GM12878 (cell line): ENCODE data around the gene CREBRF. TPM values are rescaled to one million over a fixed set of nuclear protein-coding genes. Genes with fewer than 3 reads are reported as not detected.
A peak's percentile ranks its signal among the peaks of the same experiment; 100 is the strongest.

Experiments
- ASH2L ChIP-seq: fragments of 300-600, 200-600 bp; sonication (generic); IDR thresholded peaks from 2 replicates; pipeline ENCODE4 v1.6.1; 2017; ENCODE audit warnings: low read depth, mild to moderate bottlenecking, borderline replicate concordance
- BCLAF1 ChIP-seq: fragments of 450-650 bp; IDR thresholded peaks from 2 replicates; pipeline ENCODE4 v1.6.1; 2017; ENCODE audit warnings: antibody characterized with exemption, mild to moderate bottlenecking, moderate library complexity
- CREB1 ChIP-seq: IDR thresholded peaks from 2 replicates; pipeline ENCODE4 v1.6.1; 2012; ENCODE audit warnings: low read depth, mild to moderate bottlenecking, inconsistent platforms
- CREM ChIP-seq: IDR thresholded peaks from 2 replicates; pipeline ENCODE4 v1.6.1; 2014; ENCODE audit warnings: antibody characterized with exemption, low read depth
- DPF2 ChIP-seq: fragments of 450-650 bp; IDR thresholded peaks from 2 replicates; pipeline ENCODE4 v1.6.1; 2017; ENCODE audit warnings: mild to moderate bottlenecking
- EGR1 ChIP-seq, 2 experiments: IDR thresholded peaks; 1 replicate in 1 of 2; 2 replicates in 1 of 2; pipeline ENCODE4 v1.6.1; 2011 to 2012; ENCODE audit warnings: low read depth in 2 of 2, low read length in 2 of 2, borderline replicate concordance in 1 of 2, mild to moderate bottlenecking in 1 of 2, moderate library complexity in 1 of 2
- EP300 ChIP-seq, 2 experiments: fragments of 150-350 bp in 1 of 2; IDR thresholded peaks; 2 replicates each; pipeline ENCODE4 v1.6.1; 2011 to 2012; ENCODE audit warnings: low read depth in 2 of 2, low read length in 2 of 2, borderline replicate concordance in 1 of 2, improper control_type of control experiment in 1 of 2, inconsistent platforms in 1 of 2; ENCODE audit not compliant: control insufficient read depth in 1 of 2
- FOXM1 ChIP-seq: IDR thresholded peaks from 2 replicates; pipeline ENCODE4 v1.6.1; 2012; ENCODE audit warnings: low read depth, mild to moderate bottlenecking, inconsistent platforms, low read length, moderate library complexity
- HDAC6 ChIP-seq: fragments of 200-600 bp; sonication (generic); IDR thresholded peaks from one replicate; pipeline ENCODE4 v1.8.0; 2017; ENCODE audit warnings: antibody characterized with exemption; ENCODE audit not compliant: unreplicated experiment
- KAT2A ChIP-seq: conservative IDR thresholded peaks from 2 replicates; pipeline ENCODE4 v1.6.1; 2011; ENCODE audit warnings: low read depth, low read length; ENCODE audit not compliant: control insufficient read depth
- KLF5 ChIP-seq: fragments of 450-650 bp; IDR thresholded peaks from 2 replicates; pipeline ENCODE4 v1.6.1; 2014; ENCODE audit warnings: mild to moderate bottlenecking; ENCODE audit not compliant: partially characterized antibody
- MAX ChIP-seq: IDR thresholded peaks from 2 replicates; pipeline ENCODE4 v1.6.1; 2012; ENCODE audit warnings: low read depth, low read length, improper control_type of control experiment
- NFIC ChIP-seq: IDR thresholded peaks from 2 replicates; pipeline ENCODE4 v1.6.1; 2012; ENCODE audit warnings: low read depth, mild to moderate bottlenecking, inconsistent platforms, low read length, moderate library complexity
- PML ChIP-seq: IDR thresholded peaks from 2 replicates; pipeline ENCODE4 v1.6.1; 2012; ENCODE audit warnings: low read length, inconsistent platforms
- POLR2AphosphoS2 ChIP-seq: IDR thresholded peaks from 2 replicates; pipeline ENCODE4 v1.6.1; 2011; ENCODE audit warnings: low read depth, mild to moderate bottlenecking, low read length, improper control_type of control experiment, moderate library complexity
- POU2F2 ChIP-seq: IDR thresholded peaks from 3 replicates; pipeline ENCODE4 v1.6.1; 2011; ENCODE audit warnings: low read depth, mild to moderate bottlenecking, low read length, borderline replicate concordance
- RAD21 ChIP-seq: IDR thresholded peaks from 2 replicates; pipeline ENCODE4 v1.6.1; 2011; ENCODE audit warnings: mild to moderate bottlenecking, low read depth, low read length, moderate library complexity; ENCODE audit not compliant: insufficient read depth
- RFX5 ChIP-seq: IDR thresholded peaks from 2 replicates; pipeline ENCODE4 v1.6.1; 2011; ENCODE audit warnings: low read depth, low read length, improper control_type of control experiment
- SREBF1 ChIP-seq: IDR thresholded peaks from 2 replicates; pipeline ENCODE4 v1.6.1; 2012; ENCODE audit warnings: mild to moderate bottlenecking, low read length
- SUPT20H ChIP-seq: IDR thresholded peaks from 2 replicates; pipeline ENCODE4 v1.6.1; 2011; ENCODE audit warnings: low read depth, mild to moderate bottlenecking, low read length, moderate library complexity, borderline replicate concordance; ENCODE audit not compliant: control insufficient read depth
- TBL1XR1 ChIP-seq: IDR thresholded peaks from 2 replicates; pipeline ENCODE4 v1.6.1; 2012; ENCODE audit warnings: low read depth, low read length, improper control_type of control experiment
- ZNF384 ChIP-seq: IDR thresholded peaks from 2 replicates; pipeline ENCODE4 v1.6.1; 2012; ENCODE audit warnings: low read depth, mild to moderate bottlenecking, low read length, improper control_type of control experiment, borderline replicate concordance
- ZNF592 ChIP-seq: fragments of 450-650 bp; IDR thresholded peaks from 2 replicates; pipeline ENCODE4 v1.6.1; 2017; ENCODE audit warnings: mild to moderate bottlenecking, moderate library complexity
- polyA plus RNA-seq, 11 experiments: library from polyadenylated mRNA; depleted of rRNA in 4 of 11; unstranded in 6 of 11; stranded (reverse) in 5 of 11; fragments of >200 nt; fragmentation: Nextera tagmentation in 4 of 11; fragmentation: Illumina TruSeq in 1 of 11; extraction: Ambion mirVana in 4 of 11; extraction: Trizol in 1 of 11; gene quantifications; 1 replicate in 1 of 11; 2 replicates in 10 of 11; pipeline versions ENCODE4 v1.2.1 to v1.2.3, GENCODE V29; 2011 to 2016; ENCODE audit warnings: inconsistent platforms in 2 of 11, missing spikeins in 2 of 11, low read depth in 1 of 11
- total RNA-seq, 4 experiments: library from RNA; depleted of rRNA in 3 of 4; stranded (reverse); fragments of >200 nt in 3 of 4; fragmentation: Illumina TruSeq in 1 of 4; extraction: Trizol in 1 of 4; gene quantifications; 2 replicates each; pipeline versions ENCODE4 v1.2.1 to v1.2.3, GENCODE V29; 2013 to 2021

Gene CREBRF
- total and polyA plus RNA-seq, 10 of the 15 experiments (the other 5 are each of a cell fraction or from before 2014, with no cell fraction given), result 1.2 to 12.7 (median 3.9) TPM

GRCh38 chr5:173055983-173056782 is at the start of gene CREBRF (continued):
- peak; percentile 53; the same call in 1 of the 2 replicates for TF ChIP-seq CREB1
- no peak for TF ChIP-seq ZNF384
- TF ChIP-seq EP300 (IDR thresholded peaks at IDR 0.05; ENCODE audit: borderline replicate concordance in 1 of 2, control insufficient read depth in 1 of 2, low read depth in 2 of 2, low read length in 2 of 2), result peak in 1 of 2 experiments; percentile 62; a peak in 1 of 4 replicates
- TF ChIP-seq CREM, result peak; percentile 48; the same call in 1 of the 2 replicates
- no peak for TF ChIP-seq NFIC
- TF ChIP-seq MAX, result peak; percentile 98
- no peak for TF ChIP-seq POU2F2
- no peak for TF ChIP-seq SUPT20H
- TF ChIP-seq PML, result no peak; the same call in 1 of the 2 replicates
- peak; percentile 70 for TF ChIP-seq TBL1XR1
- TF ChIP-seq RFX5, result peak; percentile 67; the same call in 1 of the 2 replicates
- no peak for TF ChIP-seq ZNF592
- TF ChIP-seq BCLAF1, result no peak
- peak in 1 of 2 experiments; percentile 91; a peak in 2 of 3 replicates for TF ChIP-seq EGR1 (IDR thresholded peaks at IDR 0.05; ENCODE audit: borderline replicate concordance in 1 of 2, low read depth in 2 of 2, low read length in 2 of 2)
- no peak for TF ChIP-seq KLF5
- no peak for TF ChIP-seq KAT2A
- TF ChIP-seq HDAC6, result no peak
- TF ChIP-seq SREBF1, result peak; percentile 71
- peak; percentile 22; the same call in 1 of the 2 replicates for TF ChIP-seq DPF2
- 0 out of 2 replicates have a peak, but pooled peaks have one; percentile 77 for TF ChIP-seq ASH2L
- TF ChIP-seq RAD21, result no peak
- TF ChIP-seq POLR2AphosphoS2, result no peak; the same call in 1 of the 2 replicates
- no peak for TF ChIP-seq FOXM1
